Measurements from ENCODE around the gene AIG1. TPM values are rescaled to one million over a fixed set of nuclear protein-coding genes. Genes with fewer than 3 reads are reported as not detected.

Gene AIG1
- total RNA-seq, 1 experiment from 2014 or later = 51.1 TPM

DNA sequence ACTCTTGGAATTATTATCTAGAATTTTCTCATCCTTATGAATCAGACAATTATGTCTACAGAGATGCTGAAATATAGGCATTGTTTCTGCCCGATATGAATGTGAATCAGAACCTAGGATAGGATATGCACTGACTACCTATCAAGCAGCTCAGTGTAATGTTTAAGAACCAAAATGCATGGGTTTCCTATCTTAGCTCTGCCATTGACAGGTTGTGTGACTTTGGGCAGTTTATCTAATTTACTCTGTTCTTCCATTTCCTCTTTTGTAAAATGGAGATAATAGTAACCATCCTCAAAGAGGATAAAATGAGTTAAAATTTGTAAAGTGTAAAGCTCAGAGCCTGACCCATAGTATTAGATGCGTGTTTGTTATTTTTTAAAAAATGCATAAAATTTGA is 10.2 kb upstream of the AIG1 start:
- H3K4me2 ChIP-seq (ENCODE audit: low read length) = no peak overlapping the region
- H3K27me3 ChIP-seq (ENCODE audit: insufficient read depth, low read length) = no peaks in the 10 kb centered on the region
- no peaks in the 10 kb centered on the region for H3K79me2 ChIP-seq (ENCODE audit: insufficient read depth, low read length)
- RAD21 ChIA-PET (ENCODE audit: low non-redundant PET in 1 of 2, low total read pairs in 2 of 2, uncharacterized antibody in 2 of 2, unreplicated experiment in 2 of 2) = no interaction called here
- no peak overlapping the region for H3K9ac ChIP-seq (ENCODE audit: low read length)
- CTCF ChIA-PET = no interaction called here
- TF ChIP-seq TCF7L2 (IDR thresholded peaks at IDR 0.05; ENCODE audit: borderline replicate concordance, extremely low read depth, insufficient read depth, insufficient read length) = no peak
- TF ChIP-seq, protein P1, sequence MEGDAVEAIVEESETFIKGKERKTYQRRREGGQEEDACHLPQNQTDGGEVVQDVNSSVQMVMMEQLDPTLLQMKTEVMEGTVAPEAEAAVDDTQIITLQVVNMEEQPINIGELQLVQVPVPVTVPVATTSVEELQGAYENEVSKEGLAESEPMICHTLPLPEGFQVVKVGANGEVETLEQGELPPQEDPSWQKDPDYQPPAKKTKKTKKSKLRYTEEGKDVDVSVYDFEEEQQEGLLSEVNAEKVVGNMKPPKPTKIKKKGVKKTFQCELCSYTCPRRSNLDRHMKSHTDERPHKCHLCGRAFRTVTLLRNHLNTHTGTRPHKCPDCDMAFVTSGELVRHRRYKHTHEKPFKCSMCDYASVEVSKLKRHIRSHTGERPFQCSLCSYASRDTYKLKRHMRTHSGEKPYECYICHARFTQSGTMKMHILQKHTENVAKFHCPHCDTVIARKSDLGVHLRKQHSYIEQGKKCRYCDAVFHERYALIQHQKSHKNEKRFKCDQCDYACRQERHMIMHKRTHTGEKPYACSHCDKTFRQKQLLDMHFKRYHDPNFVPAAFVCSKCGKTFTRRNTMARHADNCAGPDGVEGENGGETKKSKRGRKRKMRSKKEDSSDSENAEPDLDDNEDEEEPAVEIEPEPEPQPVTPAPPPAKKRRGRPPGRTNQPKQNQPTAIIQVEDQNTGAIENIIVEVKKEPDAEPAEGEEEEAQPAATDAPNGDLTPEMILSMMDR (IDR thresholded peaks at IDR 0.05 in 2 of 3, conservative IDR thresholded peaks at IDR 0.05 in 1 of 3; ENCODE audit: borderline replicate concordance in 1 of 3, insufficient read depth in 1 of 3, low read depth in 2 of 3, low read length in 2 of 3) = no peak
- no peak for TF ChIP-seq FOSL1 (IDR thresholded peaks at IDR 0.05; ENCODE audit: low read depth)
- no peak for TF ChIP-seq JUND (IDR thresholded peaks at IDR 0.05)
- TF ChIP-seq SIN3A (IDR thresholded peaks at IDR 0.05; ENCODE audit: low read depth) = no peak
- no peak for TF ChIP-seq EGR1 (IDR thresholded peaks at IDR 0.05; ENCODE audit: low read depth)
- no peak for TF ChIP-seq ELF1 (IDR thresholded peaks at IDR 0.05; ENCODE audit: borderline replicate concordance, low read depth)
- TF ChIP-seq YY1 (IDR thresholded peaks at IDR 0.05; ENCODE audit: extremely low read depth, insufficient replicate concordance, low read depth, low read length) = no peak
- TF ChIP-seq ZNF274 (IDR thresholded peaks at IDR 0.05; ENCODE audit: low read depth, low read length) = no peak
- TF ChIP-seq, protein P2, sequence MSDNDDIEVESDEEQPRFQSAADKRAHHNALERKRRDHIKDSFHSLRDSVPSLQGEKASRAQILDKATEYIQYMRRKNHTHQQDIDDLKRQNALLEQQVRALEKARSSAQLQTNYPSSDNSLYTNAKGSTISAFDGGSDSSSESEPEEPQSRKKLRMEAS (IDR thresholded peaks at IDR 0.05) = no peak
- no peak for TF ChIP-seq RAD21 (IDR thresholded peaks at IDR 0.05; ENCODE audit: low read depth)
- TF ChIP-seq, protein P3, sequence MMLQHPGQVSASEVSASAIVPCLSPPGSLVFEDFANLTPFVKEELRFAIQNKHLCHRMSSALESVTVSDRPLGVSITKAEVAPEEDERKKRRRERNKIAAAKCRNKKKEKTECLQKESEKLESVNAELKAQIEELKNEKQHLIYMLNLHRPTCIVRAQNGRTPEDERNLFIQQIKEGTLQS (IDR thresholded peaks at IDR 0.05) = no peak
- H2AFZ ChIP-seq (ENCODE audit: low read depth, low read length, poor library complexity, severe bottlenecking) = no peak overlapping the region
- no peak for DNase-seq (ENCODE audit: low read depth, low spot score)
- no peaks in the 10 kb centered on the region; a peak in 2 of 4 replicates for H3K9me3 ChIP-seq (ENCODE audit: control insufficient read depth in 1 of 2, insufficient read depth in 1 of 2, low read depth in 1 of 2, low read length in 2 of 2)
- no peak overlapping the region for H3K27ac ChIP-seq (ENCODE audit: low read depth, low read length)
- POLR2A ChIA-PET = no interaction called here
- H3K4me1 ChIP-seq (ENCODE audit: control insufficient read depth in 1 of 2, insufficient read depth in 2 of 2, low read length in 2 of 2) = no peaks in the 10 kb centered on the region
- no peaks in the 10 kb centered on the region for H3K36me3 ChIP-seq (ENCODE audit: control insufficient read depth in 1 of 2, insufficient read depth in 2 of 2, low read length in 2 of 2)
- H4K20me1 ChIP-seq (ENCODE audit: insufficient read depth) = no peaks in the 10 kb centered on the region
- H3K9me2 ChIP-seq (ENCODE audit: insufficient read depth) = no peaks in the 10 kb centered on the region
- BruUV-seq (replicated peaks) = no TSS peak
- no peak overlapping the region for H3K4me3 ChIP-seq (replicated peaks in 1 of 2; ENCODE audit: low read depth in 1 of 2, low read length in 2 of 2)
- intact Hi-C loops (cut with micrococcal nuclease) = no loop called here
- no peak for ATAC-seq
